ENCODE data around the gene CHRND. TPM values are rescaled to one million over a fixed set of nuclear protein-coding genes. Genes with fewer than 3 reads are reported as not detected.

CHRND gene
- total and polyA plus RNA-seq, 3 donors from 2014 or later: 0.16 to 0.63 (median 0.56) TPM

GRCh38 chr2:232483311-232483922, 42.5 kb upstream of the CHRND start:
- Histone ChIP-seq H3K27me3 (no peaks in the 10 kb centered on the region), H3K27ac (no peak overlapping the region), H3K4me3 (no peak overlapping the region), H3K4me1 (peaks cover 4% of the 10 kb centered on the region), H3K9me3 (no peaks in the 10 kb centered on the region), H3K36me3 (ENCODE audit: low read depth, missing control alignments) (no peaks in the 10 kb centered on the region)
- DNase-seq: no peak
- TF ChIP-seq POLR2A (IDR thresholded peaks at IDR 0.05): no peak
- TF ChIP-seq CTCF (IDR thresholded peaks at IDR 0.05): no peak
- 87 to 92% methylated on average over 6 to 10 of the region's 10 CpGs for WGBS, 2 donors
- intact Hi-C loops (cut with DNase I; ENCODE audit: low total_unique reads): no loop called here

GRCh38 chr2:232483923-232484627, 41.9 kb upstream of the CHRND start:
- Histone ChIP-seq H3K36me3 (ENCODE audit: low read depth, missing control alignments) (no peaks in the 10 kb centered on the region), H3K27ac (no peak overlapping the region), H3K4me1 (peaks cover 4% of the 10 kb centered on the region), H3K27me3 (no peaks in the 10 kb centered on the region), H3K9me3 (no peaks in the 10 kb centered on the region), H3K4me3 (no peak overlapping the region)
- 97% methylated on average over 5 to 19 of the region's 19 CpGs for WGBS, 2 donors
- no peak for TF ChIP-seq CTCF (IDR thresholded peaks at IDR 0.05)
- no peak for TF ChIP-seq POLR2A (IDR thresholded peaks at IDR 0.05)
- no peak for DNase-seq
- intact Hi-C loops (cut with DNase I; ENCODE audit: low total_unique reads): no loop called here

- no peaks in the 10 kb centered on the region for H3K27me3 ChIP-seq
- H3K27ac ChIP-seq: no peak overlapping the region
- DNase-seq: no peak
- intact Hi-C loops (cut with DNase I; ENCODE audit: low total_unique reads): no loop called here
- H3K36me3 ChIP-seq (ENCODE audit: low read depth, missing control alignments): no peaks in the 10 kb centered on the region
- peaks cover 4% of the 10 kb centered on the region for H3K4me1 ChIP-seq
- no peak overlapping the region for H3K4me3 ChIP-seq
- no peaks in the 10 kb centered on the region for H3K9me3 ChIP-seq
- TF ChIP-seq POLR2A (IDR thresholded peaks at IDR 0.05) (no peak), CTCF (IDR thresholded peaks at IDR 0.05) (no peak)
- WGBS, 2 donors: 82 to 85% methylated on average over 4 to 12 of the region's 12 CpGs
These were observed 41.2 kb upstream of the CHRND start for GRCh38 chr2:232484628-232485347.

GRCh38 chr2:232485348-232485756, 40.6 kb upstream of the CHRND start:
- Histone ChIP-seq H3K36me3 (ENCODE audit: low read depth, missing control alignments) (no peaks in the 10 kb centered on the region), H3K4me1 (peaks cover 4% of the 10 kb centered on the region), H3K27ac (no peak overlapping the region), H3K27me3 (no peaks in the 10 kb centered on the region), H3K4me3 (peak overlapping the region in 1 of 2 donors; percentile 38), H3K9me3 (no peaks in the 10 kb centered on the region)
- WGBS, 2 donors: 13 to 14% methylated on average over 19 to 22 of the region's 22 CpGs
- no peak for DNase-seq
- TF ChIP-seq POLR2A (IDR thresholded peaks at IDR 0.05) (no peak), CTCF (IDR thresholded peaks at IDR 0.05) (no peak)
- intact Hi-C loops (cut with DNase I; ENCODE audit: low total_unique reads): no loop called here

Measured in testis (tissue), 3 donors.